GM21576 (cell line): ENCODE data around the gene IRX4.
"Not testable (repeated sequence)": the region's sequence is repeated elsewhere in the genome, so short reads cannot be mapped to it uniquely, and the experiment has no call there.

Source experiments
- ATAC-seq: cut with Tn5 transposase; IDR thresholded peaks from one replicate; pipeline ENCODE4 v1.9.1; 2021; ENCODE audit warnings: mild to moderate bottlenecking, moderate library complexity; ENCODE audit not compliant: unreplicated experiment

IRX4 gene

DNA sequence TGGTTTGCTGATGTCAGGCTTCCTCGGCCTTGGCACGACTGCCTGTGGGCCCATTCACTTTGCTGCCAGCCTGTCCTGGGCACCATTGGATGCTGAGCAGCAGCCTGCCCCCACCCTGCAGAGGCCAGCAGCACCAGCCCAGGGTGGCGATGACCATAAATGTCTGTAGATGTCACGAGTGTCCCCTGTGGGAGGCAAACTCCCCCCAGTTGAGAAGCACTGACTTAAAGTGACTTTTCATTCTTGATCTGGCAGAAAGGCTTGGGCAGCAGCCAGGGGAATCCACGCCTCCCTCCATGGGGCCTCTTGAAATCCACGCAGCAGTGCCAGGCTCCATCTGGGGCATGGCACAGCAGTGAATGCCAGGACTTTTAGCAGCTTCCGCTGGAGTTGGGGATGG, 21.8 kb downstream of the IRX4 start:
- no peak for ATAC-seq

DNA sequence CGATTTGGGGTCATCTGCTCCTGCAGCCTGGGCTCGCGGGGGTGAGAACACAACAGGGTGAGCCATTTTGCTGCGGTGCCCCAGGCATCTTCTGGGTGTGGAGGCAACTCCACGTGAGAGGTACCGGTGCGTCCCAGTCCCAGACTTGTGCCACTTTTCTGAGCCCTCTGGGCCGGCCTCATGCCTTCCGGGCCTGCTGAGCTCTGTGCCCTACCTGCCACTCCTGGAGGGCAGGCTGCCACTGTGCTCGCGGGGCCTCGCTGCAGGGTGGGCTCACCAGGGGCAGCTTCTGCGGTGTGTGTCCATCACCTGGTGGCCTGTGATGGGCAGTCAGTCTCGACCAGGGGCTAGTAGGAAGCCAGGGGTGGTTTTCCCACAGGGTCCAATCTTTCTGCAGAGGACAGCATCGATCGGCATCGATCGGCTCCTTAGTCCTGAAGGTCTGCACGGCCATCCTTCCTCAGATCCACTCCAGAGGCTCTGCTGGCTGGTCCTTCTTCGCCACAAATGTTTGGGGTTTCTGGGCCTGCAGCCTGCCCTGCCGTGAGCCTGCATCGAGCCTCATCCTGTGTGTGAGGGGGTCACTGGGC, 22.6 kb downstream of the IRX4 start:
- ATAC-seq, result no peak

DNA sequence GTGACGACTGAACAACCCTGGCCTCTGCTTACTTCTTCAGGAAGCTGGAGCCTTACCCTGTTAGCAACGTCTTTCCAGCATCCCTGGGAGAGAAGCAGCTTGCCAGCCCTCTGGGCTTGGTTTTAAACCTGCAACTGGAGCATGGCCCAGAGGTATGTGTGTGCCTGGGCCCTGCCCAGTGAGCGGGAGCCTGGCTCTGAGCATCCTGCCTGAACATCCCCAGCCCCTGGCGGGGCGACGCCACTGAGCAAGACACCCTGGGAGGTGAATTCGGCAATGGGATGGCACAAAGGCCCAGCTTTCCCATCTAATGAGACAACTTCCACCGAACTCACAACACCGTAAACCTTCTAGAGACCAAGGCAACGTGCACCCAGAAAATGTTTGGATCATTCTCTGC, 23.6 kb downstream of the IRX4 start:
- ATAC-seq, result no peak

DNA sequence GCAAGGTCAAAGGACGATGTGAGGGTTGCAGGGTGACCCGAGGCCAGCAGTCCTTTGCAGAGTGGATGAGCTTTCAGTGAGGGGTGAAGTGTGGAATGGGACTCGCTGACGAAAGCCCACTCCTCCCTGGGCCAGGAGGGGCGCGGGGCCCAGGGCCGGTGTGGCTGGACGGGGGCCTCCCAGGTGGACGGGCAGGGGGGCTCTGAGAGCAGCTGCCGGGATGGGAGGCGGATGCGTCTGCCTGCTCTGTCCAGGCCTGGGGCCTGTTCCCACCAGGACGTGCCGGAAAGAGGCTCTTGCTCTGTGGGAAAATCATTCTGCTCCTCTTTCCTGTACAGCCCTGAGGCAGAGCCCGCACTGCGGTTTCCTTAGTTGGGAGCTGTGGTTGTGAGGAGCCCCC, 24.3 kb downstream of the IRX4 start:
- no peak for ATAC-seq

DNA sequence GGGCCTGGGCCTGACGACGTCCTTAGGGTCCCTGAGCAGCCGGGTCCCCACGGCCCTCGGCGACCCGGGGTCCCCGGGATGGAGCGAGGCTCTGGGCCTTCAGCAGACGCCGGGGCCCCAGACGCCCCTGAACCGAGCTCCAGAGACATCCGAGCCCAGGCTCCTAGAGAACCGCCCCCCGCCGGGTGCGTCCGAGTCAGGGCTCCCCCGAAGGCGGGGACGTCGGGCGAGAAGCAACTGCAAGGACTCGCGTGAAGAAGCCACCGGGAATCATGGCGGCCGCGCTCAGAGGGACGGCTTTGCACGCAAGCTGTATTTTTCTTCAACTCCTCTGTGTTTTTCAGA, 25.5 kb downstream of the IRX4 start:
- no peak for ATAC-seq

DNA sequence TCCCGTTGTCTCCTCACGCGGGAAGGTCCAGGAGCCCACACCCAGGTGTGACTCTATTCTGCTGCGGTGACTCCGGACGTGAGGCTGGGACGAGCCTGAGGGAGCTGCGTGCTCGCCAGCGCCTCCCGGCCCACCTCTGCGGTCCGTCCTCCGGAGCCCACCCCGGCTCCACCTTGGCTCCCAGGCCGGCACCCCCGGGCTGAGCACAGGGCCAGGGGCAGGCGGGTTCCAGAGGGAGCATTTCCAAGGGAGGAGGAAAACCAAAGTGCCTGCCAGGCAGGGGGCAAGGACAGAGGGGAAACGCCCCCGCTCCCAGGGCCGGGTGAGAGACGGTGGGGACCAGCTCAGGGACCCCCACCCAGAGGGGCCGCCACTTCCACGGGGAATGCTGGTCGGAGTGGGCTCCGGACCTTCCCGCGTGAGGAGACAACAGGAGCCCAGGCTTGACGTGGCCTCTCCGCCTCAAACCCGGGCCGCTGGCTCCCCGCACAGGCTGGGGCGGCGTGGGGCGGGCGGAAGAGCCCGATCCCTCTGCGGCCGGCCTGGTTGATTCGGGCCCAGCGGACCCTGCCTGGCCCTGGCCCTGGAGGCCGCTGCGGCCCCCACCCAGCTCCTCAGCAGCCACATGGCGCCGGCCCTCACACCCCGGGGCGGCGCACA, 26.0 kb downstream of the IRX4 start:
- no peak for ATAC-seq

DNA sequence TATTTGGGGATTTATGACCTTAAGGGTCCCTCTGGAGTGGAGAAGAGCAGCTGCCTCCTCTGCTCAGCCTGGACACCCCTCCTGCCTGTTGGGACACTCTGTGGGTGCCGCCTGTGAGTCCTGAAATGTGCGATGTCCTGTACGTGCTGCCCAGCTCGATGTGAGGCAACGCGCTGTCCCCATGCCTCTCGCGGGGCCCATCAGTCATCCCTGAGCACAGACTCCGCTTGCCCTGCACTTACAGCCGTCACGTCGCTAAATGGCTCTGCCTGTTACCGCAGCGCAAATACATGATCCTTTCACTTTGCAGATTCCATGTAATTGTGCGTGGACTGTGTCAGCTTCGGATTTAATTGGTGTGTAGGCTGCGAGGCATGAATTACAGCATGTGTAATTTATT, 27.1 kb downstream of the IRX4 start:
- no peak for ATAC-seq

DNA sequence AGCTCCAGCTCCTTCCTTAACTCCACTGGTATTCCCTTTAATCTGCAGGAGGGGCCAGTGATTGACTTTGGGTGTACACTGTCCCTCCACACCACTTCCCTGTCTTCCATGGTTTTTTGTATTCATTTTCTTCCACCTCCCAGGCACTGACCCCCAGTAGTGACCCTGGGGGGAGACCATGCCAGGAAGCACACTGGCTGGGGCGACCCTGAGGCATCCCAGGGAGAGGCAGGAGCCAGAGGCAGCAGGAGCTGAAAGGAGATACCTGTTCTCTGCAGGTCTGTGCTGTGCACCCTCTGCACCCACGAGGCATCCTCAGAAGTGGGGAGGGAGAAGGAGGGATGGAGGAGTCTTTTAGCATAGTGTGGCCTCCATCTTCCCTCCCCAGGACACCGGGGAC, 27.6 kb downstream of the IRX4 start:
- ATAC-seq, result no peak

DNA sequence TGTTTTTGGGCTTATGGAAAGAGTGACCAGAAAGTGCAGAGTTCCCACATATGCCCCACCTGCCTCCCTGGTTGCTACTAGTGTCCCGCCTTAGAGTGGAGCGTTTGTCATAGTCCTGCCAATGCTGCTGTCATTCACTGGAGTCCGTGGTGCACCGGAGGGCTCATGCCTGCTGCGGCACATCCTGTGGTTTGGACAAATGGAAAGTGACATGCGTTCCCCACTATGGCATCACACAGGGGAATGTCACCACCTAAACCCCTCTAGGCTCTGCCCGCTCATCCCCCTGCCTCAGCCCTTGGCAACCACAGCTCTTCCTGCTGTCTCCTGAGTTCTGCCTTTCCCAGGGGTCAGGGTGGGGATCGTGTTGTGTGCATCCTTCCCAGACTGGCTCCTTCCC, 29.2 kb downstream of the IRX4 start:
- ATAC-seq, result no peak

DNA sequence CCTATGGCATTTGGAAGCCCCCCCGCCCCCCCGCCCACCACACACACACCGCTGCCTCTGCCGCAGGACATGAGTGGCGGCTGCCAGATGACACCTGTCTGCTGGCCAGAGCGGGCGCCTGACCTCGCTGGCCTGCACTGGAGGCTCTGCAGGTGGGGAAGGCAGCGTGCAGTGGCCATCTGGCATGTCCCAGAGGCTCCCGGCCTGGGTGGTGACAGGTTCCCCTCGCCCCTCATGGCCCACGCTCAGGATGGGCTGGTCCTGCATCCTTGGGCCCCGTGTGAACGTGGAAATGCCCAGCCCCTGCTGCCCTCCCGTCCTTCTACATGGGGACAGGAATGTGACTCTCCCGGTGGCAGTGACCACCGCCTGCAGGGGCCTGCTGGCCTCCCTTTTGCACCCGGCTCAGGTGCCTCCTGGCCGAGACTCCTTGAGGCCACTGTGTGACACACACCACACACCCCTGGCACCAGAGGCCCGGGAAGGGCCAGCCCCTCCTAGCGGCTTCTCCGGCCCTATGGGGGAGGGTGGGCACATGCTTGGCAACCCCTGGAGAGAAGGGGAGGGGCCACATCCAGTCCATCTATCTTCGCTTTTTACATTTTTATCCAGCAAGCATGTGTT, 30.3 kb downstream of the IRX4 start:
- no peak for ATAC-seq

DNA sequence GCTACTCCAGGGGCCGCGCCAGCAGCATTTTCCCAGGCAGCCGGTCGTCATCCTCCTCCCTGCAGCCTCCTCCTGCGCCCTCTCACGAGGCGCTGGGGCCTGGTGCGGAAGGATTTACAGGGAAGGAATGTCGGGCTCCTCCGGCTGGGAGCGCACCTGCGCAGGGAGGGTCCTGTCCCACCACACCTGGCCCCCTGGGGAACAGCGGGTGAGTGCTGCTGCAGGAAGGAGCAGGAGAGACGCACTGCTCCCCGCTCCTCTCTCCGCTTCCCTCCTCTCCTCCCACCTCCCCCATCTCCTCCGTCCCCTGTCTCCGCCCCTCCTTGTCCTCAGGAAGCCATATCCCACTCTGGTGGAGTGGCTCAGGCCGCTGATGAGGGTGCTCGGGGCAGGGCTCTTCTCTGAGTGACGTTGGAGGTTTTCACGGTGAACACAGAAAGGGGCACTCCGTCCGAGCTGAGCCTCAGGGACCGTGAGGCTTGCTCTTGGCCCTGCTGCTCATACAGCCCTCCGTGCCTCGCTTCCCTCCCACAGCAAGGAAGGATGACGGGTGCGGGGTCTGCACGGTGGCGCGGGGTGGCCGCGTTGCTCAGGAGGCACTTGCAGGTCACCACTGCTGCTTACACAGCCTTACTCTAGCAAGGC, 31.3 kb downstream of the IRX4 start:
- ATAC-seq, result no peak

DNA sequence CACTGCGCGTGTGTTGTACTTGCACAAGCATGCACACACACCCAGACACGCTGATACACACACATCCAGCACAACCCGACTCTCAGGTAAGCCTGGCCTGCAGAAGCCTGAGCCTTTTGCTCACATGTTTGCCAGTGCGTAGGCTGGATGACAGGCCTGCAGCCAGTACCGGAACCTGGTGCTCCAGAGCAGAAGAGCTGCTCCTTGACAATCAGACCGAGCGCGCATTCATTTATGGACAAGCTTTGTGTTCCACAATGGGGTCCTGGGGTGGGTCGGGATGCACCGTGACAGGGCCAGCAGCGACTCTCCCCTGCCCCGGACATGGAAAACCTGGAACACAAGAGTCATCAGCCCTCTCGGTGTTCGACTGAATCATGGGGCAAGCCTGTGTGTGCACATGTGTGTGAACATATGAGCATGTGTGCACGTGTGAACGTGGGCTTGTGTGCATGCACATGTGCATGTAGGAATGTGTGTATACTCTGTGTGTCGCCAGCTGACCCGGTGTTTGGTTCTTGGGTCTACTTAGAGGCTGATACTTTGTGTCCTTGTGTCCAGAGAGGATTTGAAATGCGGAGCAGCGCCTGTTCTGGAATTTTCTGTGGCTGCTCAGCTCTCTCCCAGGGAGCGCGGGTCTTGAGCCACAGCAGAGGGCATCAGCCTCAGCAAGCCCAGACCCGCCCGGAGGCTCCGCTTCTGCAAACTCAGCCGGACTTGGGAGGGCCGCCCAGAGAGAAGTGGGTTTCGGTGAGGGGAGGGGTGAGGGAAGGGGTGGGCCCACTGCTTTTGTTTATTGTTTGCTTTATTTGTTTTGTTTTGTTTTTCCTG, 32.2 kb downstream of the IRX4 start:
- no peak for ATAC-seq

DNA sequence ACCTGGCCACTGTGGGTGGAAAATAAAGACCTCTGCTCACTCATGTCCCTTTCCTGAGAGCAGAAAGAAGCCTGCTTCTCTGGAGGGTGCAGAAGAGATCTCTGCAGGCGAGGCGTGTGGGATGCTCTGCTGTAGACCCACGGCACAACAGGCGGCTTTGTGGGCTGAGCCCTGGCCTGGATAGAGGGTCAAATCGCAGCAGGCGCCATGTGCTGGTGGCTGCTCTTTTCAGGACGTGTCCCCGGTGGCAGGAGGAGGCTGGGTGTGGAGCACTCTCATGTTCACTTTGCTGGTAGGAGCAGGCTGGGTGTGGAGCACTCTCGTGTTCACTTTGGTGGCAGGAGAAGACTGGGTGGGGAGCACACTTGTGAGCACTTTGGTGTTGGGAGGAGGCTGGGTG, 35.1 kb downstream of the IRX4 start:
- ATAC-seq, result no peak

DNA sequence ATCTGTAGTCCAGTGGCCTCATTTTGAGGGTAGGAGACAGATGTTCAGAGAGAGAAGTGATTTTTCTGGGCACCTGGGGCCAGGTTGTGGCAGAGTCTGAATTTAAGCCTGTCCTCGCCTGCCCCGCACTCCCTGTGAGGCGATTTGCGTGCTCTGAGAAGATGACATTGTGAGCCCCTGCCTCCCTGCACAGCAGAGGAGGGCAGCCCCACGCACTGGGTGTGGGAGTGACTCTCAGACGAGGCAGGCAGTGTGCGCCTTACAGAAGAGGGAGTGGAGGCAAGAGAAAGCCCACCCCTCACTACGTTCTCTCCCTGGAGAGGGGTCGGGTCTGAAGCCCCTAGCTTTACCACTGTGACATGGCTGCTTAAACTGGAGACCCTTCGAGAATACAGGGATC, 35.7 kb downstream of the IRX4 start:
- no peak for ATAC-seq

DNA sequence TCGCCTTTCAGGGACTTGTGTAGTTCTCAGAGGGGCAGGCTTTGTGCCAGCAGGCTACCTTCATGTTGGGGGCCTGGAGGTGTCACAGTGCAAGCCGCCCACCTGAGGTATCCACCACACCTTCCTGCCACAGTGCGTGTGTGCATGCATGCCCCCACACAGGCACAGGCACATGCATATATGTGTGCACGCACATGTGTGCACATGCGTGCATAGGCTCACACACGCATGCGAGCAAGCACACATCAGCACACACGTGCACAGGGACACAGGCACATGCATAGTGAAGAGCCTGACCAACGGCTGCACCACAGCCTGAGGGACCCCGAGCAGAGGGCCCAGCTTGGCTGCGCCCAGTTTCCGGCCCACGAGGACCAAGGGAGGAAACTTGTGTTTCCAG, 36.1 kb downstream of the IRX4 start:
- ATAC-seq, result no peak

DNA sequence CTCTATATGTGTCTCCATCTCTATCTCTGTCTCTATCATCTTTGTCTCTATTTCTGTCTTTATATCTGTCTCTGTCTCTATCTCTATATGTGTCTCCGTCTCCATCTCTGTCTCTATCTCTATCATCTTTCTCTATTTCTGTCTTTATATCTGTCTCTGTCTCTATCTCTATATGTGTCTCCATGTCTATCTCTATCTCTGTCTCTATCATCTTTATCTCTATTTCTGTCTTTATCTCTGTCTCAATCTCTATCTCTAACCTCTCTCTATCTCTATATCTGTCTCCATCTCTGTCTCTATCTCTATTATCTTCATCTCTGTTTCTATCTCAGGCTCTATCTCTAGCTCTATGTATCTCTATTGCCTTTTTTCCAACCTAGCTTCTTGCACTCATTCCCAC, 37.0 kb downstream of the IRX4 start:
- no peak for ATAC-seq

DNA sequence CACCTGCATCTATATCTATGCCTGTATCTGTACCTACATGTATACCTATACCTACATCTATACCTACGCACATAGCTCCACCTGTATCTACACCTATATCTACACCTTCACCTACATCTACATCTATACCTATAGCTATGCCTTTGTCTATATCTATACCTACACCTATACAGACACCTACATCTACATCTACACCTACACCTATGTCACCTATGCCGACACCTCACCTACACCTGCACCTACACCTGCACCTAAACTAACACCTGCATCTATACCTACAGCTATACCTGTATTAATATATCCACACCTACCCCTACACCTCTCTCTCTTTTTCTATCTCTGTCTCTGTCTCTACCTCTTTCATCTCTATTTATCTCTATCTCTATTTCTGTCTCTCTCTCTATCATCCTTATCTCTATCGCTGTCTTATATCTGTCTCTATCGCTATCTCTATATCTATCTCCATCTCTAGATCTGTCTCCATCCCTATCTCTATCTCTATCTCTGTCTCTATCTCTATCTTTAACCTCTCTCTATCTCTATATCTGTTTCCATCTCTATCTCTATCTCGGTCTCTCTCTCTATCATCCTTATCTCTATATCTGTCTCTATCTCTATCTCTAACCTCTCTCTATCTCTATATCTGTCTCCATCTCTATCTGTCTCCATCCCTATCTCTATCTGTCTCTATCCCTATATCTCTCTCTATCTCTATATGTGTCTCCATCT, 37.9 kb downstream of the IRX4 start:
- ATAC-seq, result no peak

DNA sequence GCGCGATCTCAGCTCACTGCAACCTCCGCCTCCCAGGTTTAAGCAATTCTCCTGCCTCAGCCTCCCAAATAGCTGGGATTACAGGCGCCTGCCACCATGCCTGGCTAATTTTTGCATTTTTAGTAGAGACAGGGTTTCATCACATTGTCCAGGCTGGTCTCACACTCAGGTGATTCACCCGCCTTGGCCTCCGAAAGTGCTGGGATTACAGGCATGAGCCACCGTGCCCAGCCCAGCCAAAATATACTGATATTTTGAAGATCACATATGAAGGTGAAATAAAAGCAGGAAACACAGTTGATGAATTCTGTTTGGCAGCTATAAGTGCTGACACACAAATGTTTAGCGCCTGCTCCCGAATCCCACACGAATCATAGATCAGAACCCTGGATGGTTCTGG, 39.0 kb downstream of the IRX4 start:
- not testable (repeated sequence) for ATAC-seq

DNA sequence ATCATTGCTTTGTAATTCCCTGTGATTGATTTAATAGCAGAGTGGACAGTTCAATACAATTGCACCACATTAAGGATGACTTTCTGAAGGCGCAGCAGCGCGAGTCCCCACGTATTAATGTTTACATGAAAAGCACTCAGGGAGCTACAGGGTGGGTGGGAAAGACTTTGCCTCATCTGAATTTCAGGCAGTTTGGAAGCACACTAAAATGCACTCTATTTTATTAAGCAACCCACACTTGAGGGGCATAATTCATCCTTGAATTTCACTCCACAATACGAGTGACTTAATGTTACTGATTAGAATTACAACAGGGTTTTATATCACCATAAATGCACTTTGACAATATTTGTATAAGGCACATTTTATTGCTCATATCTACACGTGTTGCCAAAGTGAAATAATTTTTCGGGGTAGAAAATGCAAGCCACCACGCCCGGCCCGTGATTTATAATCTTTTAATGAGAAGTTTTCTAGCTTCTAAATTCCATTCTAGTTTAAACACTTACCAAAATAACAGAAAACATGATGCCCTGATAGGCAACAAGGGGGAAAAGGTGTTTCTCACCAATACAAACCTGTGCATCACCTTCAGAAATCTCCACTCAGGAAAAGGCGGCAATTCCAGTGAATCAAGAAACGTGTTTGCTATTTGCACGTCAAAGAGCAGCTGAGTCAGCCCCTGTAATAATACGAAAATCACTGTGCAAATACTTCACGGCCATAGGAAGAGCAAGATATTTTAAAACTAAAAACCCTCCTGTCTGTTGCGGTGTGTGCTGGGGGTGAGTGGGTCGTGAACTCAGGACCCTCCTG, 40.5 kb downstream of the IRX4 start:
- no peak for ATAC-seq
